Stimulated activated CD4-positive, alpha-beta T cell treated with anti-CD3 and anti-CD28 coated beads, Interleukin-15, amount 100 ng/mL, for 48 hours (primary cell): ENCODE results near the gene TDRD15.
"Not testable (repeated sequence)": the region's sequence is repeated elsewhere in the genome, so short reads cannot be mapped to it uniquely, and the experiment has no call there.

ENCODE experiments used
- DNase-seq, 2 donors: peaks; one replicate each; pipeline ENCODE4 v3.0.0-alpha.2; 2020; ENCODE audit warnings: low read depth in 2 of 2

TDRD15 gene

GRCh38 chr2:21123473-21124393 is at the start of gene TDRD15:
Gene TDRD15, plus strand, starts transcription at chr2:21123968. Its CDS starts 13,500 bp downstream, at chr2:21137468.
- DNase-seq: no peak

GRCh38 chr2:21078296-21078695 is 45.5 kb upstream of the TDRD15 start:
- DNase-seq: no peak

GRCh38 chr2:21083482-21083881 is 40.3 kb upstream of the TDRD15 start:
- DNase-seq: no peak

- no peak for DNase-seq
Measured at GRCh38 chr2:21084401-21084800, 39.4 kb upstream of the TDRD15 start.

GRCh38 chr2:21092308-21092869 is 31.4 kb upstream of the TDRD15 start:
- DNase-seq: no peak

GRCh38 chr2:21095178-21095577 is 28.6 kb upstream of the TDRD15 start:
- no peak for DNase-seq

- no peak for DNase-seq
Measured at GRCh38 chr2:21095714-21096113, 28.1 kb upstream of the TDRD15 start.

- no peak for DNase-seq
Measured at GRCh38 chr2:21096458-21096857, 27.3 kb upstream of the TDRD15 start.

- DNase-seq: no peak
Measured at GRCh38 chr2:21097331-21097730, 26.4 kb upstream of the TDRD15 start.

- DNase-seq: no peak
Measured at GRCh38 chr2:21098294-21098693, 25.5 kb upstream of the TDRD15 start.

- DNase-seq: no peak
Measured at GRCh38 chr2:21099281-21099907, 24.4 kb upstream of the TDRD15 start.

GRCh38 chr2:21101514-21102155 is 22.1 kb upstream of the TDRD15 start:
- not testable (repeated sequence) for DNase-seq

- no peak for DNase-seq
Measured at GRCh38 chr2:21102356-21102755, 21.4 kb upstream of the TDRD15 start.

- DNase-seq: no peak
Measured at GRCh38 chr2:21103274-21103891, 20.4 kb upstream of the TDRD15 start.

- DNase-seq: no peak
Measured at GRCh38 chr2:21104030-21104660, 19.6 kb upstream of the TDRD15 start.

- DNase-seq: no peak
Measured at GRCh38 chr2:21111012-21111411, 12.8 kb upstream of the TDRD15 start.

GRCh38 chr2:21117688-21118087 is 6.1 kb upstream of the TDRD15 start:
- no peak for DNase-seq

- no peak for DNase-seq
Measured at GRCh38 chr2:21118302-21118920, 5.4 kb upstream of the TDRD15 start.

GRCh38 chr2:21131861-21132260 is 8.1 kb downstream of the TDRD15 start:
- no peak for DNase-seq

GRCh38 chr2:21135585-21135984 is 11.8 kb downstream of the TDRD15 start:
- no peak for DNase-seq

- DNase-seq: no peak
Measured at GRCh38 chr2:21142149-21142548, 18.4 kb downstream of the TDRD15 start.
